Measurements from ENCODE around the gene CHADL. TPM values are rescaled to one million over a fixed set of nuclear protein-coding genes. Genes with fewer than 3 reads are reported as not detected.

CHADL gene
- polyA plus RNA-seq, 1 of the 3 experiments (the other 2 are of a cell fraction) = 0.03 TPM

GRCh38 chr22:41280854-41281253 is 40.1 kb upstream of the CHADL start:
- CTCF ChIA-PET = no interaction called here
- peaks cover 8 to 19% of the 10 kb centered on the region in 2 experiments for H3K36me3 ChIP-seq (replicated peaks in 1 of 2; ENCODE audit: control insufficient read depth in 1 of 2, insufficient read depth in 2 of 2, low read length in 1 of 2)
- no peak overlapping the region for H2AFZ ChIP-seq (ENCODE audit: low read depth)
- no peak overlapping the region for H3K9ac ChIP-seq
- peaks cover 74% of the 10 kb centered on the region for H3K79me2 ChIP-seq (ENCODE audit: insufficient read depth)
- no peaks in the 10 kb centered on the region for H3K9me3 ChIP-seq
- H3K4me3 ChIP-seq (ENCODE audit: low read depth in 2 of 2, low read length in 1 of 2) = no peak overlapping the region
- no peaks in the 10 kb centered on the region for H3K9me2 ChIP-seq
- no peak overlapping the region for H3K27ac ChIP-seq (ENCODE audit: low read depth in 2 of 2, low read length in 1 of 2)
- no peak overlapping the region for H3K4me2 ChIP-seq
- no peak for DNase-seq
- no peaks in the 10 kb centered on the region for H3F3A ChIP-seq (replicated peaks; ENCODE audit: insufficient read depth)
- no peaks in the 10 kb centered on the region; a peak in 1 of 4 replicates for H3K4me1 ChIP-seq (ENCODE audit: control insufficient read depth in 1 of 2, insufficient read depth in 2 of 2, low read depth in 1 of 2, low read length in 1 of 2)
- H3K27me3 ChIP-seq (ENCODE audit: insufficient read depth) = no peaks in the 10 kb centered on the region
- POLR2A ChIA-PET = no interaction called here
- no peak for TF ChIP-seq EZH2phosphoT487 (IDR thresholded peaks at IDR 0.05; ENCODE audit: borderline replicate concordance, low read depth)
- TF ChIP-seq YY1 (IDR thresholded peaks at IDR 0.05; ENCODE audit: low read depth) = no peak
- no peak for TF ChIP-seq TEAD4 (IDR thresholded peaks at IDR 0.05; ENCODE audit: borderline replicate concordance, insufficient read depth)
- no peak for TF ChIP-seq SIN3A (IDR thresholded peaks at IDR 0.05; ENCODE audit: borderline replicate concordance, low read depth, low read length)
- TF ChIP-seq EP300 (IDR thresholded peaks at IDR 0.05; ENCODE audit: borderline replicate concordance in 1 of 2, low read depth in 1 of 2, low read length in 1 of 2) = no peak
- no peak for TF ChIP-seq ELF1 (IDR thresholded peaks at IDR 0.05)
- TF ChIP-seq RAD21 (IDR thresholded peaks at IDR 0.05; ENCODE audit: low read length) = no peak
- TF ChIP-seq MEF2A (IDR thresholded peaks at IDR 0.05; ENCODE audit: borderline replicate concordance, low read depth) = no peak
- no peak for TF ChIP-seq TCF12 (IDR thresholded peaks at IDR 0.05)
- no peak for TF ChIP-seq USF1 (IDR thresholded peaks at IDR 0.05; ENCODE audit: borderline replicate concordance, low read depth)
- no peak for TF ChIP-seq IRF3 (IDR thresholded peaks at IDR 0.05; ENCODE audit: low read depth, low read length)
- no peak for TF ChIP-seq NRF1 (IDR thresholded peaks at IDR 0.05; ENCODE audit: low read depth, low read length)
- WGBS (ENCODE audit: low lambda C conversion rate) = 100% methylated on average over 1 of the region's 2 CpGs
- no peaks in the 10 kb centered on the region for H4K20me1 ChIP-seq (ENCODE audit: insufficient read depth)

- no peaks in the 10 kb centered on the region for H4K20me1 ChIP-seq (ENCODE audit: insufficient read depth)
- POLR2A ChIA-PET = no interaction called here
- no peaks in the 10 kb centered on the region for H3K9me2 ChIP-seq
- whole genome bisulfite sequencing (ENCODE audit: low lambda C conversion rate) = 48% methylated on average over 2 of the region's 3 CpGs
- CTCF ChIA-PET = no interaction called here
- no peaks in the 10 kb centered on the region for H3K9me3 ChIP-seq
- H3F3A ChIP-seq (replicated peaks; ENCODE audit: insufficient read depth) = no peaks in the 10 kb centered on the region
- H3K9ac ChIP-seq = no peak overlapping the region
- no peak overlapping the region for H3K4me3 ChIP-seq (ENCODE audit: low read depth in 2 of 2, low read length in 1 of 2)
- H3K27ac ChIP-seq (ENCODE audit: low read depth in 2 of 2, low read length in 1 of 2) = no peak overlapping the region
- peaks cover 9 to 19% of the 10 kb centered on the region in 2 experiments for H3K36me3 ChIP-seq (replicated peaks in 1 of 2; ENCODE audit: control insufficient read depth in 1 of 2, insufficient read depth in 2 of 2, low read length in 1 of 2)
- peaks cover 73% of the 10 kb centered on the region for H3K79me2 ChIP-seq (ENCODE audit: insufficient read depth)
- no peaks in the 10 kb centered on the region; a peak in 1 of 4 replicates for H3K4me1 ChIP-seq (ENCODE audit: control insufficient read depth in 1 of 2, insufficient read depth in 2 of 2, low read depth in 1 of 2, low read length in 1 of 2)
- TF ChIP-seq NRF1 (IDR thresholded peaks at IDR 0.05; ENCODE audit: low read depth, low read length) (no peak), SIN3A (IDR thresholded peaks at IDR 0.05; ENCODE audit: borderline replicate concordance, low read depth, low read length) (no peak), REST (IDR thresholded peaks at IDR 0.05; ENCODE audit: low read depth, low read length) (no peak)
- H2AFZ ChIP-seq (ENCODE audit: low read depth) = no peak overlapping the region
- no peaks in the 10 kb centered on the region for H3K27me3 ChIP-seq (ENCODE audit: insufficient read depth)
- no peak for DNase-seq
- H3K4me2 ChIP-seq = no peak overlapping the region
Measured at GRCh38 chr22:41280065-41280464, 39.3 kb upstream of the CHADL start.

Data from SK-N-SH (cell line).